ENCODE measurements around the gene FNBP1.

Gene FNBP1

GRCh38 chr9:129916707-129917106 lies 126.3 kb downstream of the FNBP1 start:
- H4K20me1 ChIP-seq (ENCODE audit: control insufficient read depth, insufficient read depth, low read depth, low read length): peaks cover 4% of the 10 kb centered on the region
- peaks cover 4% of the 10 kb centered on the region; the same call in 1 of the 2 replicates for H3K4me1 ChIP-seq (ENCODE audit: control insufficient read depth, low read length)
- no peak overlapping the region for H3K27ac ChIP-seq (ENCODE audit: low read depth, low read length)
- H3F3A ChIP-seq (ENCODE audit: control insufficient read depth, insufficient read depth): no peaks in the 10 kb centered on the region
- H3K4me2 ChIP-seq (ENCODE audit: low read length): no peak overlapping the region
- TF ChIP-seq, protein P1, sequence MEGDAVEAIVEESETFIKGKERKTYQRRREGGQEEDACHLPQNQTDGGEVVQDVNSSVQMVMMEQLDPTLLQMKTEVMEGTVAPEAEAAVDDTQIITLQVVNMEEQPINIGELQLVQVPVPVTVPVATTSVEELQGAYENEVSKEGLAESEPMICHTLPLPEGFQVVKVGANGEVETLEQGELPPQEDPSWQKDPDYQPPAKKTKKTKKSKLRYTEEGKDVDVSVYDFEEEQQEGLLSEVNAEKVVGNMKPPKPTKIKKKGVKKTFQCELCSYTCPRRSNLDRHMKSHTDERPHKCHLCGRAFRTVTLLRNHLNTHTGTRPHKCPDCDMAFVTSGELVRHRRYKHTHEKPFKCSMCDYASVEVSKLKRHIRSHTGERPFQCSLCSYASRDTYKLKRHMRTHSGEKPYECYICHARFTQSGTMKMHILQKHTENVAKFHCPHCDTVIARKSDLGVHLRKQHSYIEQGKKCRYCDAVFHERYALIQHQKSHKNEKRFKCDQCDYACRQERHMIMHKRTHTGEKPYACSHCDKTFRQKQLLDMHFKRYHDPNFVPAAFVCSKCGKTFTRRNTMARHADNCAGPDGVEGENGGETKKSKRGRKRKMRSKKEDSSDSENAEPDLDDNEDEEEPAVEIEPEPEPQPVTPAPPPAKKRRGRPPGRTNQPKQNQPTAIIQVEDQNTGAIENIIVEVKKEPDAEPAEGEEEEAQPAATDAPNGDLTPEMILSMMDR (IDR thresholded peaks at IDR 0.05; ENCODE audit: low read depth, low read length, poor library complexity, severe bottlenecking): no peak
- no peak for TF ChIP-seq EZH2phosphoT487 (IDR thresholded peaks at IDR 0.05; ENCODE audit: borderline replicate concordance, low read length)
- no peaks in the 10 kb centered on the region for H3K27me3 ChIP-seq (ENCODE audit: control insufficient read depth, low read length)
- H3K36me3 ChIP-seq (ENCODE audit: control insufficient read depth, low read length): peaks cover 51% of the 10 kb centered on the region
- no peak overlapping the region for H3K4me3 ChIP-seq (ENCODE audit: low read length)
- H3K9me3 ChIP-seq (ENCODE audit: control insufficient read depth, insufficient read depth, low read length): no peaks in the 10 kb centered on the region
- no peaks in the 10 kb centered on the region for H3K9me2 ChIP-seq (replicated peaks; ENCODE audit: control insufficient read depth, low read length)
- no peaks in the 10 kb centered on the region for H3K79me2 ChIP-seq (ENCODE audit: control insufficient read depth, low read length)

- H3F3A ChIP-seq (ENCODE audit: control insufficient read depth, insufficient read depth): no peaks in the 10 kb centered on the region
- no peaks in the 10 kb centered on the region for H3K9me3 ChIP-seq (ENCODE audit: control insufficient read depth, insufficient read depth, low read length)
- no peak overlapping the region for H3K27ac ChIP-seq (ENCODE audit: low read depth, low read length)
- H3K36me3 ChIP-seq (ENCODE audit: control insufficient read depth, low read length): peaks cover 42% of the 10 kb centered on the region
- no peaks in the 10 kb centered on the region for H3K27me3 ChIP-seq (ENCODE audit: control insufficient read depth, low read length)
- peaks cover 4% of the 10 kb centered on the region for H4K20me1 ChIP-seq (ENCODE audit: control insufficient read depth, insufficient read depth, low read depth, low read length)
- no peaks in the 10 kb centered on the region for H3K9me2 ChIP-seq (replicated peaks; ENCODE audit: control insufficient read depth, low read length)
- H3K79me2 ChIP-seq (ENCODE audit: control insufficient read depth, low read length): no peaks in the 10 kb centered on the region
- H3K4me1 ChIP-seq (ENCODE audit: control insufficient read depth, low read length): no peaks in the 10 kb centered on the region
- H3K4me3 ChIP-seq (ENCODE audit: low read length): no peak overlapping the region
- no peak overlapping the region for H3K4me2 ChIP-seq (ENCODE audit: low read length)
- TF ChIP-seq, protein P1 (IDR thresholded peaks at IDR 0.05; ENCODE audit: low read depth, low read length, poor library complexity, severe bottlenecking): no peak
- TF ChIP-seq EZH2phosphoT487 (IDR thresholded peaks at IDR 0.05; ENCODE audit: borderline replicate concordance, low read length): no peak
Observed at GRCh38 chr9:129914051-129914450, 128.9 kb downstream of the FNBP1 start.

- no peak overlapping the region for H3K4me3 ChIP-seq (ENCODE audit: low read length)
- no peaks in the 10 kb centered on the region for H3K79me2 ChIP-seq (ENCODE audit: control insufficient read depth, low read length)
- no peaks in the 10 kb centered on the region for H3F3A ChIP-seq (ENCODE audit: control insufficient read depth, insufficient read depth)
- H3K27me3 ChIP-seq (ENCODE audit: control insufficient read depth, low read length): no peaks in the 10 kb centered on the region
- H3K4me2 ChIP-seq (ENCODE audit: low read length): no peak overlapping the region
- no peaks in the 10 kb centered on the region for H4K20me1 ChIP-seq (ENCODE audit: control insufficient read depth, insufficient read depth, low read depth, low read length)
- H3K9me2 ChIP-seq (replicated peaks; ENCODE audit: control insufficient read depth, low read length): no peaks in the 10 kb centered on the region
- peaks cover 48% of the 10 kb centered on the region for H3K36me3 ChIP-seq (ENCODE audit: control insufficient read depth, low read length)
- H3K27ac ChIP-seq (ENCODE audit: low read depth, low read length): no peak overlapping the region
- H3K4me1 ChIP-seq (ENCODE audit: control insufficient read depth, low read length): no peaks in the 10 kb centered on the region
- TF ChIP-seq, protein P1 (IDR thresholded peaks at IDR 0.05; ENCODE audit: low read depth, low read length, poor library complexity, severe bottlenecking): no peak
- TF ChIP-seq EZH2phosphoT487 (IDR thresholded peaks at IDR 0.05; ENCODE audit: borderline replicate concordance, low read length): no peak
- H3K9me3 ChIP-seq (ENCODE audit: control insufficient read depth, insufficient read depth, low read length): no peaks in the 10 kb centered on the region
Observed at GRCh38 chr9:129910628-129911567, 132.1 kb downstream of the FNBP1 start.

All from DOHH2 (cell line).